Lung (tissue), 12 donors: ENCODE measurements around the gene NDUFS7. TPM values are rescaled to one million over a fixed set of nuclear protein-coding genes. Genes with fewer than 3 reads are reported as not detected.

Source experiments
- ATAC-seq: fragments of 200-7000 bp; cut with Tn5 transposase; one replicate; pipeline ENCODE4 v1.9.1; 2020; ENCODE audit warnings: moderate number of reproducible peaks; ENCODE audit not compliant: insufficient read depth, low FRiP score
- DNase-seq, 3 donors: peaks; one replicate each; pipeline ENCODE4 v3.0.0-alpha.2; 2013 to 2017
- H3K27ac ChIP-seq, 2 donors: one replicate each; pipeline ENCODE4 v1.5.1; 2013; ENCODE audit warnings: mild to moderate bottlenecking in 2 of 2, moderate library complexity in 2 of 2, control low read depth in 1 of 2, inconsistent platforms in 1 of 2, low read depth in 1 of 2, low read length in 1 of 2
- H3K27me3 ChIP-seq, 3 donors: one replicate each; pipeline ENCODE4 v1.5.1; 2013; ENCODE audit warnings: low read length in 2 of 3; ENCODE audit not compliant: control insufficient read depth in 3 of 3, insufficient read depth in 3 of 3
- H3K36me3 ChIP-seq, 4 donors: one replicate each; pipeline ENCODE4 v1.5.1; 2013; ENCODE audit warnings: low read length in 4 of 4, mild to moderate bottlenecking in 1 of 4, moderate library complexity in 1 of 4; ENCODE audit not compliant: control insufficient read depth in 4 of 4, insufficient read depth in 4 of 4
- H3K4me1 ChIP-seq, 5 donors: one replicate each; pipeline ENCODE4 v1.5.1; 2013; ENCODE audit warnings: low read length in 5 of 5, mild to moderate bottlenecking in 2 of 5, moderate library complexity in 1 of 5; ENCODE audit not compliant: control insufficient read depth in 5 of 5, insufficient read depth in 5 of 5
- H3K4me3 ChIP-seq: one replicate; pipeline ENCODE4 v1.5.1; 2013; ENCODE audit warnings: mild to moderate bottlenecking, control low read depth, moderate library complexity
- H3K9ac ChIP-seq, 2 donors: one replicate each; pipeline ENCODE4 v1.5.1; 2013; ENCODE audit warnings: low read length in 2 of 2, control low read depth in 1 of 2; ENCODE audit not compliant: insufficient read depth in 1 of 2
- H3K9me3 ChIP-seq, 4 donors: one replicate each; pipeline ENCODE4 v1.5.1; 2013; ENCODE audit warnings: low read length in 3 of 4, mild to moderate bottlenecking in 1 of 4, moderate library complexity in 1 of 4; ENCODE audit not compliant: control insufficient read depth in 4 of 4, insufficient read depth in 3 of 4
- CTCF ChIP-seq: IDR thresholded peaks from 2 replicates; pipeline ENCODE4 v1.5.1; 2012; ENCODE audit warnings: mild to moderate bottlenecking; ENCODE audit errors: control extremely low read depth, extremely low read depth
- WGBS, 2 donors: extraction: QIAGEN DNeasy Blood & Tissue Kit; methylation state at CpG; one replicate each; pipeline ENCODE4 v1.1.7; 2013; 5-methylcytosine and 5-hydroxymethylcytosine counted together
- polyA plus RNA-seq, 2 donors: library from polyadenylated mRNA; stranded (reverse); fragments of 200-250 nt; gene quantifications; one replicate each; pipeline ENCODE4 v1.2.1, GENCODE V29; 2013
- total RNA-seq, 2 donors: library from RNA; depleted of rRNA in 1 of 2; stranded (reverse); fragments of >200 nt in 1 of 2; gene quantifications; one replicate each; pipeline ENCODE4 v1.2.1, GENCODE V29; 2014 to 2021
- donor health status: control.
- donor health status: control.
- donor health status: Bipolar disorder and iron deficiency.
- donor health status: healthy.
- donor health status: DM: yes; HTN: yes; CAD: no.

The NDUFS7 gene
- total and polyA plus RNA-seq, 4 donors, result 33.4 to 133 (median 108) TPM

GRCh38 chr19:1428738-1429391, 45.2 kb downstream of the NDUFS7 start:
- Histone ChIP-seq H3K9me3 (no peaks in the 10 kb centered on the region), H3K4me3 (no peak overlapping the region), H3K9ac (no peak overlapping the region), H3K36me3 (peaks cover 5 to 79% (median 28%) of the 10 kb centered on the region in 4 donors), H3K27ac (no peak overlapping the region), H3K27me3 (no peaks in the 10 kb centered on the region), H3K4me1 (no peaks in the 10 kb centered on the region)
- no peak for ATAC-seq
- 92 to 93% methylated on average over 41 of the region's 41 CpGs for WGBS, 2 donors
- no peak for DNase-seq
- TF ChIP-seq CTCF, result no peak

GRCh38 chr19:1429750-1430149, 46.0 kb downstream of the NDUFS7 start:
- H3K36me3 ChIP-seq, result peaks cover 3 to 79% (median 28%) of the 10 kb centered on the region in 4 donors
- no peak overlapping the region for H3K9ac ChIP-seq
- H3K4me1 ChIP-seq, result no peaks in the 10 kb centered on the region
- DNase-seq (no peak), ATAC-seq (no peak)
- H3K27me3 ChIP-seq, result no peaks in the 10 kb centered on the region
- H3K27ac ChIP-seq, result no peak overlapping the region
- H3K9me3 ChIP-seq, result no peaks in the 10 kb centered on the region
- TF ChIP-seq CTCF, result no peak
- 81 to 86% methylated on average over 14 of the region's 14 CpGs for WGBS, 2 donors
- no peak overlapping the region for H3K4me3 ChIP-seq

- H3K36me3 ChIP-seq, result peaks cover 3 to 76% (median 24%) of the 10 kb centered on the region in 4 donors
- no peaks in the 10 kb centered on the region for H3K4me1 ChIP-seq
- H3K4me3 ChIP-seq, result no peak overlapping the region
- ATAC-seq (no peak), DNase-seq (no peak)
- WGBS, 2 donors, result 90 to 91% methylated on average over 14 of the region's 14 CpGs
- H3K9ac ChIP-seq, result no peak overlapping the region
- H3K27me3 ChIP-seq, result no peaks in the 10 kb centered on the region
- H3K9me3 ChIP-seq, result no peaks in the 10 kb centered on the region
- TF ChIP-seq CTCF, result no peak
- no peak overlapping the region for H3K27ac ChIP-seq
Observed at GRCh38 chr19:1430246-1430645, 46.5 kb downstream of the NDUFS7 start.
